ENCODE results near the gene GPR146.

Gene GPR146

DNA sequence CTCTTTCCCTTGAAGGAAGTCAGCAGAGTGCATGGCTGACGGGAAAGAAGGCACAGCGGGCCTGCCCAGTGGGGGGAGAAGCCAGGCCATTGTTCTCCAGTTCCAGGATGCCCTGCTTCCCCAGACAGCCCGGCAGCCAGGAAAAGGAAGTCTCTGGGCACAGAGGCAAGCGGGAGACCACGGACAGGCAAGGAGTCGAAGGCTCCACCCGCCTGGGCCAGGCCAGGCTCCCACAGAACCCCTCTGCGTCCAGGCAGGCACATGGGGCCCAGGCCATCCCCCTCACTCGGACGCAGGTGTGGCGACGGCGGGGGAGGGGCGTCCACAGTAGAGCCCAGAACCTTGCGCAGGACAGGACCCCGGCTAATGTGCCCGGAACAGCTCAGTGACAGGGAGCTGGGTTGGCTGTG lies 8.7 kb downstream of the GPR146 start:
- H3K4me1 ChIP-seq (ENCODE audit: insufficient read depth, low read length) = peaks cover 5% of the 10 kb centered on the region
- H3K27ac ChIP-seq (ENCODE audit: low read length) = no peak overlapping the region
- no peaks in the 10 kb centered on the region for H3K27me3 ChIP-seq (ENCODE audit: insufficient read depth, low read length)
- no peaks in the 10 kb centered on the region for H3K9me3 ChIP-seq (ENCODE audit: insufficient read depth, low read depth, low read length)
- H3K4me3 ChIP-seq (ENCODE audit: low read length) = no peak overlapping the region
- H3K36me3 ChIP-seq (ENCODE audit: insufficient read depth, low read depth, low read length) = no peaks in the 10 kb centered on the region
- peak overlapping the region; percentile 51; the same call in 1 of the 2 replicates for H3K9ac ChIP-seq (ENCODE audit: low read depth, low read length)

DNA sequence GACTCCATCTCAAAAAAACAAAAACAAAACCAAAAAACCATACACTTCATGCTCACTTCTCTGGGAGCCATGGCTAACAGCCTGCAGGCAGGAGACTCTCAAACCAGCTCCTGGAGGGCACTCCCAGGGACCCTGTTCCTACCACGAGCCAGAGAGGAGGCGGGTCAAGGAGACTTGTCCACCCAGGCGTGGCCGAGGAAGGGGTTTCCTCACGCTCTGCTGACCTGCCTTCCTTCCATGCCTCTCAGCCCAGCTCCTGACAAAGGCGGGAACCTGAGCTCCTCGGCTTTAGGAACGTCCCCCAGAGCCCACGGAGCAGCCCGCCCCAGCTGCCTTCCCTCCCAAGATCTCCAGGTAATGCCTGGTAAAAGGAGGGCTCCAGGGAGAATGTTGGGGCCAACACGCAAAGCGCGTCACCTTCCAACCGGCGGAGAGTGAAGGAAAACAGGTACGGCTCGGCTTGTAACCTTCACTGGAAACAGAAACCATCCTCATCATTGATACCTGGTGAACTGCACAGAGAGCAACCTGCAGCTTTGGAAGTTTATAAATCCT lies 9.5 kb downstream of the GPR146 start:
- Histone ChIP-seq H3K4me1 (ENCODE audit: insufficient read depth, low read length) (peaks cover 5% of the 10 kb centered on the region), H3K4me3 (ENCODE audit: low read length) (no peak overlapping the region), H3K27me3 (ENCODE audit: insufficient read depth, low read length) (no peaks in the 10 kb centered on the region), H3K9ac (ENCODE audit: low read depth, low read length) (peak overlapping the region; percentile 4; the same call in 1 of the 2 replicates), H3K36me3 (ENCODE audit: insufficient read depth, low read depth, low read length) (no peaks in the 10 kb centered on the region), H3K9me3 (ENCODE audit: insufficient read depth, low read depth, low read length) (no peaks in the 10 kb centered on the region), H3K27ac (ENCODE audit: low read length) (no peak overlapping the region)

DNA sequence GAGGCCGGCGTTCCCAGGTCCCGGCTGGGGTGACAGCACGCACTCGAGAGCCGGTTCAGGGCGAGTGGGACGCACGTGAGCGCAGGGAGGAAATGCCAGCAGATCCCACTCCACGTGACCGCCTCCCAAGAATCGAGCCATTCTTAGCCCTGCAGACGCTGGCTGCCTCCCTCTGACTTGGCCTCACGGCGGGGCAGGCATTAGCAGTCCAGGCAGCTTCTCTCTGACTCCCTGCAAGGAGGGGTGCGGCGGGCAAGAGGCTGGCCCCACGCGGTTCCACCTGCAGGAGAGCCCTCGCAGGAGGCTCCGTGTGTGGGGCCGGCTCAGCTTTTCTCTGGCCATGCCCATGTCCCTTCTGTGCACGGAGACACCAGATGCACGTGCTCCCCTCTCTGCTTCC lies 10.1 kb downstream of the GPR146 start:
- Histone ChIP-seq H3K27me3 (ENCODE audit: insufficient read depth, low read length) (no peaks in the 10 kb centered on the region), H3K36me3 (ENCODE audit: insufficient read depth, low read depth, low read length) (no peaks in the 10 kb centered on the region), H3K9me3 (ENCODE audit: insufficient read depth, low read depth, low read length) (no peaks in the 10 kb centered on the region), H3K9ac (ENCODE audit: low read depth, low read length) (peak overlapping the region; percentile 32), H3K4me3 (ENCODE audit: low read length) (no peak overlapping the region), H3K27ac (ENCODE audit: low read length) (no peak overlapping the region), H3K4me1 (ENCODE audit: insufficient read depth, low read length) (peaks cover 5% of the 10 kb centered on the region)

DNA sequence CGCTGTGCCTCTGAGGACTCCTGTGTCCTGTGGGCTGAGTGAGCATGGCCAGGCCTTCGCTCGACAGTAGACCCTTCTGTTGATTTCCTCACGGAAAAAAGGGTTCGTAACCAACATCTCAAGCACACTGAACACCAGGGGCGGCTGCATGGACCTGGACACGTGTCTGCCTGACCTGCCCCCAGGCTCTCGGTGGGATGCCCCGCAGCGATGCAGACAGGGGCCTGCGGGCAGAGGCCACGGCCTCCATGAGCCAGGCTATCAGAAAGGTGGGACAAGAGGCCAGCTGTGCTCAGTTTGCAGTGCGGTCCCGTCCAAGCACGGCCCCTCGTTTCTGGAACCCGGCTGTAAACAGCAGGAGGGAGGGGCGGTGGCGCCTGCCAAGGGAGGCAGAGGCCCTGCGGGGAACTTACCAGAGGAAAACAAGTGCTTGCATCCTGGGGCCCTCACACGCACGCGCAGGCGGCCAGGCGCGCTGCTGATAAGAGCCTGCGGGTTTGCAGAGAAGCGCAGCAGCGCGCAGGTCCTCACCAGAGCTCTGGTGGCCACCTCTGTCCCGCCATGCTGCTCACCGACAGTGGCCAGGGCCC lies 10.6 kb downstream of the GPR146 start:
- Histone ChIP-seq H3K27me3 (ENCODE audit: insufficient read depth, low read length) (no peaks in the 10 kb centered on the region), H3K9ac (ENCODE audit: low read depth, low read length) (peak overlapping the region; percentile 32; the same call in 1 of the 2 replicates), H3K4me3 (ENCODE audit: low read length) (no peak overlapping the region), H3K27ac (ENCODE audit: low read length) (no peak overlapping the region), H3K9me3 (ENCODE audit: insufficient read depth, low read depth, low read length) (no peaks in the 10 kb centered on the region), H3K4me1 (ENCODE audit: insufficient read depth, low read length) (peaks cover 6% of the 10 kb centered on the region), H3K36me3 (ENCODE audit: insufficient read depth, low read depth, low read length) (no peaks in the 10 kb centered on the region)

DNA sequence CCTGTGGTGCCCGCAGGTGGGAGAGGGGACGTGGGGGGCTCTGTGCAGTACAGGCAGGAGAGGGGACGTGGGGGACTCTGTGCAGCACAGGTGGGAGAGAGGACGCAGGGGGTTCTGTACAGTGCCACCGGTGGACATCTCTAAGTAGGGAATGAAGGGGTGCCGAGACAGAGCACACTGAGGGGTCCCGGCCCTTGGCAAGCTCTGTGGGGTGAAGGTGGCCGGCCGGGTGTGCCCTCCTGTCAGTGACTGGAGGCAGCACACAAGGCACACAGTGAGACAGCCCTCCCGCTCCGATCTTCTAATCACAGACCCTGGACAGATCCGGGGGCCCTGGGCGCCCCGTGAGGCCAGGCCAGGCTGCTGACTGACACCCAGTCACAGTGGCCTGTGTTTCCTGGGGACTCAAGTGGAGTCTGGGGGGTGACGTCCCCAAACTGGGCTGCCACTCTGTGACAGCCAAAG lies 11.2 kb downstream of the GPR146 start:
- no peaks in the 10 kb centered on the region for H3K36me3 ChIP-seq (ENCODE audit: insufficient read depth, low read depth, low read length)
- no peak overlapping the region for H3K27ac ChIP-seq (ENCODE audit: low read length)
- no peak overlapping the region for H3K4me3 ChIP-seq (ENCODE audit: low read length)
- H3K9ac ChIP-seq (ENCODE audit: low read depth, low read length) = no peak overlapping the region
- peaks cover 8% of the 10 kb centered on the region for H3K4me1 ChIP-seq (ENCODE audit: insufficient read depth, low read length)
- no peaks in the 10 kb centered on the region for H3K9me3 ChIP-seq (ENCODE audit: insufficient read depth, low read depth, low read length)
- no peaks in the 10 kb centered on the region for H3K27me3 ChIP-seq (ENCODE audit: insufficient read depth, low read length)

DNA sequence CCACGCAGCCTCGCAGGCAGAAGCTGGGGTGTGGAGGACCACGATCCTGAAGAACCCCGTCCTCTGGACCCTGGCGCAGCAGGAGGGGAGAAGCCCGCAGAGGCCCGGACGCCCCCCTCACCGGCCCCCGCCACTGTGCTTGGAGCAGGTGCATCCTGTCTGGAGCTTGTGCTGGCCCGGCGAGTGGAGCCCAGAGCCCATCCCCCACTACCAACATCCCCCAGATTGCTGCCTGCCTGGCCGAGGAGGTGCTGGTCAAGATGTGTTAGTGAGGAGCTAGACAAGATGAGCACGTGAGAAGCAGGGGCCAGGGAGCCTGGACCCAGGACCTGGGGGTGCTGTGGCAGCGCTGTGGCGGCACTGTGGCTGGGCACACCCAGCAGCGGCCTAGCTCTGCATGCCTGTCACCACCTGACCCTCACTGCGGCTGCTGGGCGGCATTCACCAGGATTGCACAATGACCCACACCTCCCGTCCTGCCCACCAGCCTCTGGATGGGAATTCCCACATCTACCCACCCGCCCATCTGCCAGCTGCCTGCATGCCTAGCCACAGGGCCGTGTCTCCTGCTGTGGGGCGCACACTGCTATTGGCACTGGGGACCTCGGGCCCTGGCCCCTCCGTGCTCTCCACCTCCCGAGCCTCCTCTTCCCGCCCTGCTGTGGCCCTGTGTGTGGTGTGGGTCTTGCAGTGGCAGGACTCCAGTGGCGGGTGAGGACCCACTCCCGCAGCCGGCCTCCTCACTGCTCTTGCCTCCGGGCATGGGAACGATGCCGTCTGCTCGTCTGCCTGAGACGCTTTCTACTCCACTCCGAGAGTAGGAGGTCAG lies 11.8 kb downstream of the GPR146 start:
- Histone ChIP-seq H3K9me3 (ENCODE audit: insufficient read depth, low read depth, low read length) (no peaks in the 10 kb centered on the region), H3K9ac (ENCODE audit: low read depth, low read length) (no peak overlapping the region), H3K4me1 (ENCODE audit: insufficient read depth, low read length) (peaks cover 8% of the 10 kb centered on the region), H3K27me3 (ENCODE audit: insufficient read depth, low read length) (no peaks in the 10 kb centered on the region), H3K36me3 (ENCODE audit: insufficient read depth, low read depth, low read length) (no peaks in the 10 kb centered on the region), H3K4me3 (ENCODE audit: low read length) (no peak overlapping the region), H3K27ac (ENCODE audit: low read length) (no peak overlapping the region)

DNA sequence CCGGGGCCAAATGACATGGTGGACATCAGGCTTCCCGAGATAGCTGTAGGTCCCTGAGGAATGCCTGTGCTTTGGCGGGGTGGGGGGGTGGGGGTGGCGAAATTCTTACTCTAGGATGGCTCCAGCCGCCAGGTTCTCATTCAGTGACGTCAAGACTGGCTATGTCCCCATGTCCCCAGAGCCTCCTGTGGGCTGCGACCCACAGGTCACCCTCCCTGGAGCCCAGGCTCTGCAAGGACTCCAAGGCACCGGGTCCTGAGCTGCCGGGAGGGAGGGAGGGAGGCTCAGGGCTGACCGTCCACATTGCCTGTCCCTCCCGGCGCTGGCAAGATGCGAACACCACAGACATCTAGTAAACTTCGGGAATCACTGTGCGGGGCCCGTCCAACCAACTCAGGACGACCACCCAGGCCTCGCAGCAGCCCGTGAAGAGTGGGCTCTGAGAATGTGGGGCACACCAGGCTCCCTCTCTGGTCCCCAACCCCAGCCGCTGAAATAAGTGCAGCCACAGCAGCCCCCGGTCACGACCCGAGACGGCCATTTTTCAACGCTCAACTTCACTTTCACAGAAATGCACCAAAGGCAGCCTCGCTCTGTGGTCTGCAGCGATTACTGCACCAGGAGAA lies 12.6 kb downstream of the GPR146 start:
- no peaks in the 10 kb centered on the region for H3K36me3 ChIP-seq (ENCODE audit: insufficient read depth, low read depth, low read length)
- no peak overlapping the region for H3K9ac ChIP-seq (ENCODE audit: low read depth, low read length)
- H3K27me3 ChIP-seq (ENCODE audit: insufficient read depth, low read length) = no peaks in the 10 kb centered on the region
- no peak overlapping the region for H3K4me3 ChIP-seq (ENCODE audit: low read length)
- H3K9me3 ChIP-seq (ENCODE audit: insufficient read depth, low read depth, low read length) = no peaks in the 10 kb centered on the region
- no peak overlapping the region for H3K27ac ChIP-seq (ENCODE audit: low read length)
- H3K4me1 ChIP-seq (ENCODE audit: insufficient read depth, low read length) = peaks cover 8% of the 10 kb centered on the region

DNA sequence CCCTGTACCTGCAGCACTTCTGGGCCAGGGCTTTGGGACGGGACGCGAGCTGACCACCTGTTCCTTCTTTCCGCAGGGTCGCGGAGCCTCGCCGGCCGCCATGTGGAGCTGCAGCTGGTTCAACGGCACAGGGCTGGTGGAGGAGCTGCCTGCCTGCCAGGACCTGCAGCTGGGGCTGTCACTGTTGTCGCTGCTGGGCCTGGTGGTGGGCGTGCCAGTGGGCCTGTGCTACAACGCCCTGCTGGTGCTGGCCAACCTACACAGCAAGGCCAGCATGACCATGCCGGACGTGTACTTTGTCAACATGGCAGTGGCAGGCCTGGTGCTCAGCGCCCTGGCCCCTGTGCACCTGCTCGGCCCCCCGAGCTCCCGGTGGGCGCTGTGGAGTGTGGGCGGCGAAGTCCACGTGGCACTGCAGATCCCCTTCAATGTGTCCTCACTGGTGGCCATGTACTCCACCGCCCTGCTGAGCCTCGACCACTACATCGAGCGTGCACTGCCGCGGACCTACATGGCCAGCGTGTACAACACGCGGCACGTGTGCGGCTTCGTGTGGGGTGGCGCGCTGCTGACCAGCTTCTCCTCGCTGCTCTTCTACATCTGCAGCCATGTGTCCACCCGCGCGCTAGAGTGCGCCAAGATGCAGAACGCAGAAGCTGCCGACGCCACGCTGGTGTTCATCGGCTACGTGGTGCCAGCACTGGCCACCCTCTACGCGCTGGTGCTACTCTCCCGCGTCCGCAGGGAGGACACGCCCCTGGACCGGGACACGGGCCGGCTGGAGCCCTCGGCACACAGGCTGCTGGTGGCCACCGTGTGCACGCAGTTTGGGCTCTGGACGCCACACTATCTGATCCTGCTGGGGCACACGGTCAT lies 13.3 kb downstream of the GPR146 start:
- H3K9me3 ChIP-seq (ENCODE audit: insufficient read depth, low read depth, low read length) = no peaks in the 10 kb centered on the region
- H3K27me3 ChIP-seq (ENCODE audit: insufficient read depth, low read length) = no peaks in the 10 kb centered on the region
- no peak overlapping the region for H3K27ac ChIP-seq (ENCODE audit: low read length)
- peaks cover 8% of the 10 kb centered on the region for H3K4me1 ChIP-seq (ENCODE audit: insufficient read depth, low read length)
- no peak overlapping the region for H3K9ac ChIP-seq (ENCODE audit: low read depth, low read length)
- no peaks in the 10 kb centered on the region for H3K36me3 ChIP-seq (ENCODE audit: insufficient read depth, low read depth, low read length)
- H3K4me3 ChIP-seq (ENCODE audit: low read length) = no peak overlapping the region

DNA sequence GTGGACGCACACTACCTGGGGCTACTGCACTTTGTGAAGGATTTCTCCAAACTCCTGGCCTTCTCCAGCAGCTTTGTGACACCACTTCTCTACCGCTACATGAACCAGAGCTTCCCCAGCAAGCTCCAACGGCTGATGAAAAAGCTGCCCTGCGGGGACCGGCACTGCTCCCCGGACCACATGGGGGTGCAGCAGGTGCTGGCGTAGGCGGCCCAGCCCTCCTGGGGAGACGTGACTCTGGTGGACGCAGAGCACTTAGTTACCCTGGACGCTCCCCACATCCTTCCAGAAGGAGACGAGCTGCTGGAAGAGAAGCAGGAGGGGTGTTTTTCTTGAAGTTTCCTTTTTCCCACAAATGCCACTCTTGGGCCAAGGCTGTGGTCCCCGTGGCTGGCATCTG lies 14.0 kb downstream of the GPR146 start:
- Histone ChIP-seq H3K27ac (ENCODE audit: low read length) (no peak overlapping the region), H3K9me3 (ENCODE audit: insufficient read depth, low read depth, low read length) (no peaks in the 10 kb centered on the region), H3K4me1 (ENCODE audit: insufficient read depth, low read length) (peaks cover 4% of the 10 kb centered on the region), H3K4me3 (ENCODE audit: low read length) (no peak overlapping the region), H3K9ac (ENCODE audit: low read depth, low read length) (no peak overlapping the region), H3K27me3 (ENCODE audit: insufficient read depth, low read length) (no peaks in the 10 kb centered on the region), H3K36me3 (ENCODE audit: insufficient read depth, low read depth, low read length) (no peaks in the 10 kb centered on the region)

DNA sequence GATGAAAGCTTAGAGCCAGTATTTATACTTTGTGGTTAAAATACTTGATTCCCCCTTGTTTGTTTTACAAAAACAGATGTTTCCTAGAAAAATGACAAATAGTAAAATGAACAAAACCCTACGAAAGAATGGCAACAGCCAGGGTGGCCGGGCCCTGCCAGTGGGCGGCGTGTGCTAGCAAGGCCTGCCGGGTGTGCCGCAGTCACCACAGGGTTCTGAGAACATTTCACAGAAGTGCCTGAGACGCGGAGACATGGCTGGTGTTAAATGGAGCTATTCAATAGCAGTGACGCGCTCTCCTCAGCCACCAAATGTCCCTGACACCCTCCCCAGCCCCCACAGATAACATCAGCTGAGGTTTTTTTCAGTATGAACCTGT lies 14.5 kb downstream of the GPR146 start:
- Histone ChIP-seq H3K9me3 (ENCODE audit: insufficient read depth, low read depth, low read length) (no peaks in the 10 kb centered on the region), H3K9ac (ENCODE audit: low read depth, low read length) (no peak overlapping the region), H3K4me3 (ENCODE audit: low read length) (no peak overlapping the region; the same call in 1 of the 2 replicates), H3K27ac (ENCODE audit: low read length) (no peak overlapping the region), H3K4me1 (ENCODE audit: insufficient read depth, low read length) (peaks cover 3% of the 10 kb centered on the region; the same call in 1 of the 2 replicates), H3K27me3 (ENCODE audit: insufficient read depth, low read length) (no peaks in the 10 kb centered on the region), H3K36me3 (ENCODE audit: insufficient read depth, low read depth, low read length) (no peaks in the 10 kb centered on the region)

All from iPS-20b (cell line).